HEK293 (cell line): ENCODE results near the gene OR1F1.

ENCODE experiments used
- CTCF ChIA-PET: fragments of 350-600 bp; formaldehyde crosslinking; extraction: SDS; loops from one replicate; lab custom pipeline; 2021; ENCODE audit warnings: antibody characterized with exemption; lab: Yijun Ruan, JAX
- POLR2A ChIA-PET: fragments of 300-600 bp; formaldehyde crosslinking; extraction: SDS; loops from one replicate; lab custom pipeline; 2020; ENCODE audit warnings: antibody characterized with exemption, inconsistent platforms; lab: Yijun Ruan, JAX
- H3K27ac ChIP-seq: fragments of 200-500 bp; sonication (Bioruptor generic); 2 replicates; pipeline ENCODE4 v1.5.1; 2014; ENCODE audit warnings: low read depth, low read length, control low read depth, inconsistent platforms; ENCODE audit errors: extremely low read depth
- H3K36me3 ChIP-seq, 2 experiments: fragments of 200-500 bp in 1 of 2; sonication (Bioruptor generic) in 1 of 2; 1 replicate in 1 of 2; 2 replicates in 1 of 2; pipeline ENCODE4 v1.5.1; 2014 to 2017; ENCODE audit warnings: inconsistent platforms in 2 of 2, low read length in 2 of 2; ENCODE audit not compliant: control insufficient read depth in 2 of 2, insufficient read depth in 1 of 2
- H3K4me1 ChIP-seq: fragments of 200-500 bp; sonication (Bioruptor generic); 2 replicates; pipeline ENCODE4 v1.5.1; 2014; ENCODE audit warnings: mild to moderate bottlenecking, low read length, inconsistent platforms; ENCODE audit not compliant: control insufficient read depth, insufficient read depth
- H3K4me3 ChIP-seq: 2 replicates; pipeline ENCODE4 v1.5.1; 2011; ENCODE audit warnings: low read depth, mild to moderate bottlenecking, control low read depth, low read length, moderate library complexity
- H3K9me3 ChIP-seq: fragments of 200-500 bp; sonication (Bioruptor generic); 2 replicates; pipeline ENCODE4 v1.5.1; 2014; ENCODE audit warnings: low read depth, low read length, inconsistent platforms; ENCODE audit not compliant: control insufficient read depth, insufficient read depth
- ATF2 ChIP-seq: fragments of 450-650 bp; formaldehyde crosslinking; IDR thresholded peaks from 2 replicates; pipeline ENCODE4 v1.5.1; 2016; ENCODE audit warnings: missing biosample characterization, missing genetic modification characterization, low read depth
- BCL11B ChIP-seq: fragments of 450-650 bp; formaldehyde crosslinking; IDR thresholded peaks from 2 replicates; pipeline ENCODE4 v1.5.1; 2016; ENCODE audit warnings: low read depth, missing biosample characterization, missing genetic modification characterization
- GLIS1 ChIP-seq: fragments of 450-650 bp; formaldehyde crosslinking; IDR thresholded peaks from 2 replicates; pipeline ENCODE4 v1.5.1; 2016; ENCODE audit warnings: missing biosample characterization, missing genetic modification characterization
- KLF1 ChIP-seq: fragments of 450-650 bp; formaldehyde crosslinking; IDR thresholded peaks from 2 replicates; pipeline ENCODE4 v1.5.1; 2016; ENCODE audit warnings: missing biosample characterization, missing genetic modification characterization
- KLF17 ChIP-seq: fragments of 450-650 bp; formaldehyde crosslinking; IDR thresholded peaks from 2 replicates; pipeline ENCODE4 v1.5.1; 2016; ENCODE audit warnings: missing biosample characterization, missing genetic modification characterization
- KLF8 ChIP-seq: fragments of 450-650 bp; formaldehyde crosslinking; IDR thresholded peaks from 2 replicates; pipeline ENCODE4 v1.5.1; 2016; ENCODE audit warnings: missing biosample characterization, missing genetic modification characterization
- WT1 ChIP-seq: fragments of 450-650 bp; formaldehyde crosslinking; IDR thresholded peaks from 2 replicates; pipeline ENCODE4 v1.5.1; 2016; ENCODE audit warnings: missing biosample characterization, missing genetic modification characterization
- ZBTB11 ChIP-seq: fragments of 450-650 bp; formaldehyde crosslinking; conservative IDR thresholded peaks from 2 replicates; pipeline ENCODE4 v1.5.1; 2016; ENCODE audit warnings: low read depth, missing biosample characterization, missing genetic modification characterization
- ZNF121 ChIP-seq: fragments of 450-650 bp; formaldehyde crosslinking; IDR thresholded peaks from 2 replicates; pipeline ENCODE4 v1.5.1; 2016; ENCODE audit warnings: missing biosample characterization, missing genetic modification characterization
- ZNF133 ChIP-seq: fragments of 450-650 bp; formaldehyde crosslinking; IDR thresholded peaks from 2 replicates; pipeline ENCODE4 v1.5.1; 2016; ENCODE audit warnings: missing biosample characterization, missing genetic modification characterization
- ZNF155 ChIP-seq: fragments of 450-650 bp; formaldehyde crosslinking; IDR thresholded peaks from 2 replicates; pipeline ENCODE4 v1.5.1; 2016; ENCODE audit warnings: missing biosample characterization, missing genetic modification characterization
- ZNF335 ChIP-seq: fragments of 450-650 bp; formaldehyde crosslinking; conservative IDR thresholded peaks from 2 replicates; pipeline ENCODE4 v1.5.1; 2016; ENCODE audit warnings: missing biosample characterization, missing genetic modification characterization
- ZNF558 ChIP-seq: fragments of 450-650 bp; formaldehyde crosslinking; IDR thresholded peaks from 2 replicates; pipeline ENCODE4 v1.5.1; 2016; ENCODE audit warnings: missing biosample characterization, missing genetic modification characterization
- ZNF639 ChIP-seq: fragments of 450-650 bp; formaldehyde crosslinking; IDR thresholded peaks from 2 replicates; pipeline ENCODE4 v1.5.1; 2016; ENCODE audit warnings: missing biosample characterization, missing genetic modification characterization
- ZNF658 ChIP-seq: fragments of 450-650 bp; formaldehyde crosslinking; IDR thresholded peaks from 2 replicates; pipeline ENCODE4; 2016; ENCODE audit warnings: missing biosample characterization, missing genetic modification characterization
- ZNF76 ChIP-seq: fragments of 450-650 bp; formaldehyde crosslinking; IDR thresholded peaks from 2 replicates; pipeline ENCODE4; 2016; ENCODE audit warnings: low read depth, missing biosample characterization, missing genetic modification characterization, borderline replicate concordance
- ZSCAN5A ChIP-seq: fragments of 450-650 bp; formaldehyde crosslinking; IDR thresholded peaks from 2 replicates; pipeline ENCODE4 v1.5.1; 2016; ENCODE audit warnings: missing biosample characterization, missing genetic modification characterization

OR1F1 gene

GRCh38 chr16:3158510-3159314 is 29.3 kb upstream of the OR1F1 start (continued):
- peak; percentile 93 for TF ChIP-seq ZNF639 (tag by site-specific recombination)
- peak; percentile 75; the same call in 1 of the 2 replicates for TF ChIP-seq ZNF558
- TF ChIP-seq ZSCAN5A, result peak; percentile 58; the same call in 1 of the 2 replicates
- TF ChIP-seq KLF8 (tag by site-specific recombination), result peak; percentile 98
- no peak for TF ChIP-seq ZNF155 (tag by site-specific recombination)
- no peak for TF ChIP-seq WT1 (tag by site-specific recombination)
- TF ChIP-seq ZNF658, result no peak
- peak; percentile 9; the same call in 1 of the 2 replicates for TF ChIP-seq ATF2 (tag by site-specific recombination)
- peak; percentile 88 for TF ChIP-seq BCL11B (tag by site-specific recombination)
- TF ChIP-seq, all 188 proteins: peak for 80

GRCh38 chr16:3161235-3162018 is 26.6 kb upstream of the OR1F1 start:
- H3K4me3 ChIP-seq, result no peak overlapping the region
- POLR2A ChIA-PET, result interaction anchor here (0.8 kb wide), 1 partner anchor 26 kb away, joined by 3 read pairs; the partner anchor contains the start of gene ZNF213
- no peaks in the 10 kb centered on the region; the same call in 1 of the 2 replicates for H3K4me1 ChIP-seq
- no peaks in the 10 kb centered on the region for H3K9me3 ChIP-seq
- no peak overlapping the region for H3K27ac ChIP-seq
- CTCF ChIA-PET, result interaction anchor here (0.9 to 1.1 kb wide), 2 partner anchors 9 to 10 kb away, joined by 3 read pairs; no protein-coding TSS in a partner anchor
- TF ChIP-seq ZNF121 (tag by site-specific recombination), result peak; percentile 55; the same call in 1 of the 2 replicates
- TF ChIP-seq ZNF76 (tag by site-specific recombination), result no peak
- no peak for TF ChIP-seq ZBTB11 (tag by site-specific recombination)
- peak; percentile 62 for TF ChIP-seq KLF1
- TF ChIP-seq ZNF335, result peak; percentile 60
- 0 out of 2 replicates have a peak, but pooled peaks have one; percentile 21 for TF ChIP-seq KLF17
- TF ChIP-seq ZNF133, result no peak
- TF ChIP-seq GLIS1 (tag by site-specific recombination), result peak; percentile 69
- H3K36me3 ChIP-seq, result no peaks in the 10 kb centered on the region
